IPS-18c (cell line): ENCODE measurements around the gene TTC17.
"Not testable (repeated sequence)": the region's sequence is repeated elsewhere in the genome, so short reads cannot be mapped to it uniquely, and the experiment has no call there.

ENCODE experiments used
- H3K4me3 ChIP-seq: 2 replicates; pipeline ENCODE4 v1.7.0; 2013; ENCODE audit warnings: low read depth, mild to moderate bottlenecking, low read length, moderate library complexity; ENCODE audit not compliant: insufficient read depth
- H3K9me3 ChIP-seq: one replicate; pipeline ENCODE4 v1.6.1; 2013; ENCODE audit warnings: mild to moderate bottlenecking, low read length, moderate library complexity; ENCODE audit not compliant: control insufficient read depth, insufficient read depth

TTC17 gene

GRCh38 chr11:43376065-43376464 lies 17.3 kb downstream of the TTC17 start:
- Histone ChIP-seq H3K4me3 (no peak overlapping the region), H3K9me3 (no peaks in the 10 kb centered on the region)

GRCh38 chr11:43376594-43376993 lies 17.9 kb downstream of the TTC17 start:
- Histone ChIP-seq H3K9me3 (no peaks in the 10 kb centered on the region), H3K4me3 (no peak overlapping the region)

GRCh38 chr11:43377389-43377788 lies 18.7 kb downstream of the TTC17 start:
- Histone ChIP-seq H3K4me3 (no peak overlapping the region), H3K9me3 (no peaks in the 10 kb centered on the region)

GRCh38 chr11:43378897-43379296 lies 20.2 kb downstream of the TTC17 start:
- peaks cover 2% of the 10 kb centered on the region for H3K9me3 ChIP-seq
- H3K4me3 ChIP-seq = no peak overlapping the region

GRCh38 chr11:43381802-43382201 lies 23.1 kb downstream of the TTC17 start:
- no peak overlapping the region for H3K4me3 ChIP-seq
- H3K9me3 ChIP-seq = peaks cover 2% of the 10 kb centered on the region

GRCh38 chr11:43382614-43383013 lies 23.9 kb downstream of the TTC17 start:
- Histone ChIP-seq H3K4me3 (no peak overlapping the region), H3K9me3 (peaks cover 2% of the 10 kb centered on the region)

GRCh38 chr11:43384393-43384792 lies 25.7 kb downstream of the TTC17 start:
- H3K4me3 ChIP-seq = no peak overlapping the region
- H3K9me3 ChIP-seq = peaks cover 2% of the 10 kb centered on the region

GRCh38 chr11:43392713-43393112 lies 34.0 kb downstream of the TTC17 start:
- Histone ChIP-seq H3K9me3 (no peaks in the 10 kb centered on the region), H3K4me3 (no peak overlapping the region)

- no peaks in the 10 kb centered on the region for H3K9me3 ChIP-seq
- H3K4me3 ChIP-seq = no peak overlapping the region
These were observed 35.1 kb downstream of the TTC17 start for GRCh38 chr11:43393765-43394355.

- H3K4me3 ChIP-seq = no peak overlapping the region
- H3K9me3 ChIP-seq = no peaks in the 10 kb centered on the region
These were observed 37.9 kb downstream of the TTC17 start for GRCh38 chr11:43396617-43397016.

GRCh38 chr11:43397251-43397650 lies 38.5 kb downstream of the TTC17 start:
- no peak overlapping the region for H3K4me3 ChIP-seq
- H3K9me3 ChIP-seq = no peaks in the 10 kb centered on the region

GRCh38 chr11:43399983-43400630 lies 41.4 kb downstream of the TTC17 start:
- H3K9me3 ChIP-seq = no peaks in the 10 kb centered on the region
- H3K4me3 ChIP-seq = no peak overlapping the region

GRCh38 chr11:43401252-43401651 lies 42.5 kb downstream of the TTC17 start:
- H3K9me3 ChIP-seq = no peaks in the 10 kb centered on the region

GRCh38 chr11:43401811-43402210 lies 43.1 kb downstream of the TTC17 start:
- not testable (repeated sequence) for H3K9me3 ChIP-seq, H3K4me3 ChIP-seq

More at GRCh38 chr11:43401252-43401651, 42.5 kb downstream of the TTC17 start:
- H3K4me3 ChIP-seq = no peak overlapping the region

GRCh38 chr11:43403357-43404231 lies 44.9 kb downstream of the TTC17 start:
- Histone ChIP-seq H3K9me3 (no peaks in the 10 kb centered on the region), H3K4me3 (no peak overlapping the region)

- Histone ChIP-seq H3K4me3 (no peak overlapping the region), H3K9me3 (no peaks in the 10 kb centered on the region)
These were observed 45.7 kb downstream of the TTC17 start for GRCh38 chr11:43404406-43404805.

GRCh38 chr11:43404836-43405479 lies 46.2 kb downstream of the TTC17 start:
- H3K9me3 ChIP-seq = no peaks in the 10 kb centered on the region
- H3K4me3 ChIP-seq = no peak overlapping the region

- Histone ChIP-seq H3K9me3 (no peaks in the 10 kb centered on the region), H3K4me3 (no peak overlapping the region)
These were observed 49.6 kb downstream of the TTC17 start for GRCh38 chr11:43408277-43408676.
